GM23338 (cell line): ENCODE measurements around the gene BRME1. TPM values are rescaled to one million over a fixed set of nuclear protein-coding genes. Genes with fewer than 3 reads are reported as not detected.

Experiments
- ATAC-seq: fragments of 200-7000 bp; cut with Tn5 transposase; 3 replicates; pipeline ENCODE4 v1.9.1; 2020
- DNase-seq: peaks from one replicate; pipeline ENCODE4 v3.0.0-alpha.2; 2015; ENCODE audit warnings: low spot score
- H2AFZ ChIP-seq: fragments of 200-600 bp; sonication (generic); 2 replicates; pipeline ENCODE4 v1.8.0; 2016; ENCODE audit warnings: antibody characterized with exemption, mild to moderate bottlenecking, moderate library complexity
- H3F3A ChIP-seq: fragments of 200-600 bp; sonication (generic); replicated peaks from 2 replicates; pipeline ENCODE4 v1.8.0; 2017; ENCODE audit warnings: antibody characterized with exemption, mixed run types, low read depth
- H3K27ac ChIP-seq: fragments of 200-600 bp; sonication (generic); 2 replicates; pipeline ENCODE4 v1.6.1; 2016; ENCODE audit warnings: low read depth
- H3K27me3 ChIP-seq: fragments of 200-600 bp; sonication (generic); 2 replicates; pipeline ENCODE4 v1.8.0; 2016; ENCODE audit warnings: mild to moderate bottlenecking, mixed run types, moderate library complexity; ENCODE audit not compliant: insufficient read depth
- H3K36me3 ChIP-seq: fragments of 200-600 bp; sonication (generic); 2 replicates; pipeline ENCODE4 v1.8.0; 2016; ENCODE audit warnings: mild to moderate bottlenecking; ENCODE audit not compliant: insufficient read depth
- H3K4me1 ChIP-seq: fragments of 200-600 bp; sonication (generic); 2 replicates; pipeline ENCODE4 v1.8.0; 2016; ENCODE audit warnings: mild to moderate bottlenecking, moderate library complexity; ENCODE audit not compliant: insufficient read depth
- H3K4me2 ChIP-seq: fragments of 200-600 bp; sonication (generic); 2 replicates; pipeline ENCODE4 v1.7.1; 2017; ENCODE audit warnings: mixed run types
- H3K4me3 ChIP-seq: fragments of 200-600 bp; sonication (generic); 2 replicates; pipeline ENCODE4 v1.6.1; 2016; ENCODE audit warnings: mixed run types
- H3K79me2 ChIP-seq: fragments of 200-600 bp; sonication (generic); replicated peaks from 2 replicates; pipeline ENCODE4 v1.8.0; 2017; ENCODE audit warnings: mild to moderate bottlenecking; ENCODE audit not compliant: insufficient read depth
- H3K9me2 ChIP-seq: fragments of 200-600 bp; sonication (generic); 2 replicates; pipeline ENCODE4 v1.8.0; 2017; ENCODE audit not compliant: insufficient read depth
- H4K20me1 ChIP-seq: fragments of 200-600 bp; sonication (generic); replicated peaks from 2 replicates; pipeline ENCODE4 v1.8.0; 2017; ENCODE audit warnings: mild to moderate bottlenecking; ENCODE audit not compliant: insufficient read depth
- H3K27ac Mint-ChIP-seq: 2 replicates; pipeline ENCODE4 v1.8.0; 2020; ENCODE audit warnings: inconsistent platforms, mild to moderate bottlenecking, moderate library complexity, mixed read lengths
- H3K27me3 Mint-ChIP-seq: 3 replicates; pipeline ENCODE4 v1.8.0; 2022; ENCODE audit warnings: low read depth, mild to moderate bottlenecking, moderate library complexity, mixed read lengths, inconsistent platforms; ENCODE audit not compliant: insufficient read depth, poor library complexity
- H3K36me3 Mint-ChIP-seq: 3 replicates; pipeline ENCODE4 v1.8.0; 2021; ENCODE audit warnings: low read depth, mild to moderate bottlenecking, inconsistent platforms, moderate library complexity, mixed read lengths
- H3K4me1 Mint-ChIP-seq: 3 replicates; pipeline ENCODE4 v1.8.0; 2020; ENCODE audit warnings: mild to moderate bottlenecking, inconsistent platforms, mixed read lengths
- H3K4me3 Mint-ChIP-seq: 3 replicates; pipeline ENCODE4 v1.8.0; 2021; ENCODE audit warnings: moderate library complexity, mild to moderate bottlenecking, inconsistent platforms, mixed read lengths
- H3K9me3 Mint-ChIP-seq: 3 replicates; pipeline ENCODE4 v1.8.0; 2020; ENCODE audit warnings: moderate library complexity, mild to moderate bottlenecking, inconsistent platforms, mixed read lengths
- CREB1 ChIP-seq: fragments of 250-450 bp; sonication (Bioruptor Pico); IDR thresholded peaks from 2 replicates; pipeline ENCODE4 v1.5.0; 2020; ENCODE audit warnings: low read depth, mild to moderate bottlenecking, moderate library complexity
- EZH2phosphoT487 ChIP-seq: fragments of 200-600 bp; sonication (generic); IDR thresholded peaks from one replicate; pipeline ENCODE4 v1.8.1; 2018; ENCODE audit warnings: antibody characterized with exemption; ENCODE audit not compliant: unreplicated experiment
- JUNB ChIP-seq: IDR thresholded peaks from one replicate; pipeline ENCODE4 v1.6.1; 2016; ENCODE audit warnings: antibody characterized with exemption; ENCODE audit not compliant: unreplicated experiment
- NANOG ChIP-seq: IDR thresholded peaks from 2 replicates; pipeline ENCODE4 v1.6.1; 2016; ENCODE audit warnings: antibody characterized with exemption, borderline replicate concordance
- POLR2AphosphoS5 ChIP-seq: IDR thresholded peaks from 2 replicates; pipeline ENCODE4 v1.6.1; 2016; ENCODE audit warnings: antibody characterized with exemption, low read depth
- STAT1 ChIP-seq: IDR thresholded peaks from one replicate; pipeline ENCODE4 v1.6.1; 2016; ENCODE audit warnings: antibody characterized with exemption; ENCODE audit not compliant: unreplicated experiment
- ZNF114 ChIP-seq: fragments of 250-450 bp; sonication (Bioruptor Pico); IDR thresholded peaks from 2 replicates; pipeline ENCODE4 v1.5.0; 2020; ENCODE audit warnings: mild to moderate bottlenecking, moderate library complexity
- ZNF331 ChIP-seq: fragments of 250-450 bp; sonication (Bioruptor Pico); IDR thresholded peaks from 2 replicates; pipeline ENCODE4 v1.5.0; 2020; ENCODE audit warnings: low read depth, mild to moderate bottlenecking, moderate library complexity
- polyA plus RNA-seq: library from polyadenylated mRNA; unstranded; fragments of >200 nt; fragmentation: Nextera tagmentation; extraction: Ambion mirVana; gene quantifications from 2 replicates; pipeline ENCODE4 v1.2.1, GENCODE V29; 2016
- total RNA-seq: library from RNA; depleted of rRNA; stranded (reverse); fragments of >200 nt; shearing (Covaris generic); gene quantifications from 2 replicates; pipeline ENCODE4 v1.2.3, GENCODE V29; 2014
- TF ChIP-seq, protein P1 (sequence below): IDR thresholded peaks from 2 replicates; pipeline ENCODE4 v1.6.1; 2016; ENCODE audit warnings: antibody characterized with exemption
- TF ChIP-seq, protein P2 (sequence below): IDR thresholded peaks from one replicate; pipeline ENCODE4 v1.6.1; 2018; ENCODE audit warnings: antibody characterized with exemption; ENCODE audit not compliant: unreplicated experiment
- TF ChIP-seq, protein P3 (sequence below), 2 experiments: fragments of 200-600 bp in 1 of 2; sonication (generic) in 1 of 2; conservative IDR thresholded peaks; 2 replicates each; pipeline versions ENCODE4 v1.5.1 to v1.6.1; 2016 to 2017; ENCODE audit warnings: antibody characterized with exemption in 2 of 2, low read depth in 2 of 2, mild to moderate bottlenecking in 2 of 2, moderate library complexity in 1 of 2
- TF ChIP-seq, protein P4 (sequence below): fragments of 250-450 bp; sonication (Bioruptor Pico); IDR thresholded peaks from 2 replicates; pipeline ENCODE4 v1.5.0; 2020; ENCODE audit warnings: mild to moderate bottlenecking, moderate library complexity

Gene BRME1
- total and polyA plus RNA-seq, 2 experiments from 2014 or later, result 3.9 to 4.0 TPM

DNA sequence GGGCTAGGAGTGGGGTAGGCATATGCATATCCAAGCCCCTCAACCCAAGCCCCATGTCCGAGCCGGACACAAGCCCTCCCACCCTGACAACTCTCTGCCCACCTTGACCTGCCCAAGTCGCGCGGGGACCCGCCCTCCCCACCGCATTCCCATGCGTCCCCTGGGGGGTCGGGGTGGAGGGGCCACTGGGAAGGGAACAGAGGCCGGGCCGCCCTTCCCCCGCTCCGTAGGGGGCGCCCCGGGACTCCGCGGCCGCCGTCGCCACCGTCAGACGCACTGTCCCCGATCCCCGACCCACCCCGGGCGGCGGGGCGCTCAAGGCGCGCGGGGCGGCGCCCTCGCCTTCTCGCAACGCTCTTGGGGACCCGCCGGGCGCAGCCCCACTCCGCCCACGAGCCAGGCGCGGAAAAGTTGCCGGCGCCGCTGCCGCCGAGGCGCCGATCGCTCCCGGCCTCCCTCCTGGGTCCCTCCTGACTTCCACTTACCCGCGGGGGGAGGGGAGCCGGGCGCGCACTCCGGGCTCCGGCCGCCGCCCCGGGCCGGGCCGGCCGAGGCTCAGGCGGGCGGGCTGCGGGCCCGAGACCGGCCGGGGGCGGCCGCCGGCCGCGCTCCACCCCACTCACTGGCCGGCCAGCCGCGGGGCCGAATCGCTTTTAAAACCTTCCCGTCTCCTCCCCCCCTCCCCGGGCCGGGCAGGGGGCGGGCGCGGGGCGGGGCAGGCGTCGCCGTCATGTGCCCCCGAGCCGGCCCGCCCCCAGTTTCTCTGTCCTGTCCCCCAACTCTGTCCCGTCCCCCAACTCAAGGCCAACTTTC is 63.4 kb downstream of the BRME1 start:
- 0 out of 3 replicates have a peak, but pooled peaks cover 3% of the 10 kb centered on the region for H3K9me3 Mint-ChIP-seq
- H3K4me1 ChIP-seq, result peaks cover 37% of the 10 kb centered on the region
- peak overlapping the region; percentile 99 for H3K4me2 ChIP-seq
- H3K27me3 ChIP-seq, result no peaks in the 10 kb centered on the region
- H3K27ac ChIP-seq, result no peak overlapping the region
- 0 out of 2 replicates have a peak overlapping the region, but pooled peaks have one; percentile 63 for H2AFZ ChIP-seq
- no peaks in the 10 kb centered on the region for H3K9me2 ChIP-seq
- H3K79me2 ChIP-seq, result peaks cover 14% of the 10 kb centered on the region; the same call in 1 of the 2 replicates
- peak; percentile 3; the same call in 2 of the 3 replicates for ATAC-seq
- peak overlapping the region; percentile 84 for H3K4me3 Mint-ChIP-seq
- TF ChIP-seq CREB1 (CRISPR knock-in tag) (peak; percentile 46; the same call in 1 of the 2 replicates), JUNB (no peak), ZNF331 (CRISPR knock-in tag) (no peak), POLR2AphosphoS5 (peak; percentile 36; the same call in 1 of the 2 replicates), EZH2phosphoT487 (no peak), ZNF114 (no peak), NANOG (no peak), STAT1 (no peak)
- TF ChIP-seq, protein P1, sequence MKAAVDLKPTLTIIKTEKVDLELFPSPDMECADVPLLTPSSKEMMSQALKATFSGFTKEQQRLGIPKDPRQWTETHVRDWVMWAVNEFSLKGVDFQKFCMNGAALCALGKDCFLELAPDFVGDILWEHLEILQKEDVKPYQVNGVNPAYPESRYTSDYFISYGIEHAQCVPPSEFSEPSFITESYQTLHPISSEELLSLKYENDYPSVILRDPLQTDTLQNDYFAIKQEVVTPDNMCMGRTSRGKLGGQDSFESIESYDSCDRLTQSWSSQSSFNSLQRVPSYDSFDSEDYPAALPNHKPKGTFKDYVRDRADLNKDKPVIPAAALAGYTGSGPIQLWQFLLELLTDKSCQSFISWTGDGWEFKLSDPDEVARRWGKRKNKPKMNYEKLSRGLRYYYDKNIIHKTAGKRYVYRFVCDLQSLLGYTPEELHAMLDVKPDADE, result no peak
- TF ChIP-seq, protein P2, sequence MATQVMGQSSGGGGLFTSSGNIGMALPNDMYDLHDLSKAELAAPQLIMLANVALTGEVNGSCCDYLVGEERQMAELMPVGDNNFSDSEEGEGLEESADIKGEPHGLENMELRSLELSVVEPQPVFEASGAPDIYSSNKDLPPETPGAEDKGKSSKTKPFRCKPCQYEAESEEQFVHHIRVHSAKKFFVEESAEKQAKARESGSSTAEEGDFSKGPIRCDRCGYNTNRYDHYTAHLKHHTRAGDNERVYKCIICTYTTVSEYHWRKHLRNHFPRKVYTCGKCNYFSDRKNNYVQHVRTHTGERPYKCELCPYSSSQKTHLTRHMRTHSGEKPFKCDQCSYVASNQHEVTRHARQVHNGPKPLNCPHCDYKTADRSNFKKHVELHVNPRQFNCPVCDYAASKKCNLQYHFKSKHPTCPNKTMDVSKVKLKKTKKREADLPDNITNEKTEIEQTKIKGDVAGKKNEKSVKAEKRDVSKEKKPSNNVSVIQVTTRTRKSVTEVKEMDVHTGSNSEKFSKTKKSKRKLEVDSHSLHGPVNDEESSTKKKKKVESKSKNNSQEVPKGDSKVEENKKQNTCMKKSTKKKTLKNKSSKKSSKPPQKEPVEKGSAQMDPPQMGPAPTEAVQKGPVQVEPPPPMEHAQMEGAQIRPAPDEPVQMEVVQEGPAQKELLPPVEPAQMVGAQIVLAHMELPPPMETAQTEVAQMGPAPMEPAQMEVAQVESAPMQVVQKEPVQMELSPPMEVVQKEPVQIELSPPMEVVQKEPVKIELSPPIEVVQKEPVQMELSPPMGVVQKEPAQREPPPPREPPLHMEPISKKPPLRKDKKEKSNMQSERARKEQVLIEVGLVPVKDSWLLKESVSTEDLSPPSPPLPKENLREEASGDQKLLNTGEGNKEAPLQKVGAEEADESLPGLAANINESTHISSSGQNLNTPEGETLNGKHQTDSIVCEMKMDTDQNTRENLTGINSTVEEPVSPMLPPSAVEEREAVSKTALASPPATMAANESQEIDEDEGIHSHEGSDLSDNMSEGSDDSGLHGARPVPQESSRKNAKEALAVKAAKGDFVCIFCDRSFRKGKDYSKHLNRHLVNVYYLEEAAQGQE, result no peak
- TF ChIP-seq, protein P3, sequence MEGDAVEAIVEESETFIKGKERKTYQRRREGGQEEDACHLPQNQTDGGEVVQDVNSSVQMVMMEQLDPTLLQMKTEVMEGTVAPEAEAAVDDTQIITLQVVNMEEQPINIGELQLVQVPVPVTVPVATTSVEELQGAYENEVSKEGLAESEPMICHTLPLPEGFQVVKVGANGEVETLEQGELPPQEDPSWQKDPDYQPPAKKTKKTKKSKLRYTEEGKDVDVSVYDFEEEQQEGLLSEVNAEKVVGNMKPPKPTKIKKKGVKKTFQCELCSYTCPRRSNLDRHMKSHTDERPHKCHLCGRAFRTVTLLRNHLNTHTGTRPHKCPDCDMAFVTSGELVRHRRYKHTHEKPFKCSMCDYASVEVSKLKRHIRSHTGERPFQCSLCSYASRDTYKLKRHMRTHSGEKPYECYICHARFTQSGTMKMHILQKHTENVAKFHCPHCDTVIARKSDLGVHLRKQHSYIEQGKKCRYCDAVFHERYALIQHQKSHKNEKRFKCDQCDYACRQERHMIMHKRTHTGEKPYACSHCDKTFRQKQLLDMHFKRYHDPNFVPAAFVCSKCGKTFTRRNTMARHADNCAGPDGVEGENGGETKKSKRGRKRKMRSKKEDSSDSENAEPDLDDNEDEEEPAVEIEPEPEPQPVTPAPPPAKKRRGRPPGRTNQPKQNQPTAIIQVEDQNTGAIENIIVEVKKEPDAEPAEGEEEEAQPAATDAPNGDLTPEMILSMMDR (conservative IDR thresholded peaks at IDR 0.05; ENCODE audit: low read depth in 2 of 2), result peak in 1 of 2 experiments; percentile 38; a peak in 2 of 4 replicates
- TF ChIP-seq, protein P4, sequence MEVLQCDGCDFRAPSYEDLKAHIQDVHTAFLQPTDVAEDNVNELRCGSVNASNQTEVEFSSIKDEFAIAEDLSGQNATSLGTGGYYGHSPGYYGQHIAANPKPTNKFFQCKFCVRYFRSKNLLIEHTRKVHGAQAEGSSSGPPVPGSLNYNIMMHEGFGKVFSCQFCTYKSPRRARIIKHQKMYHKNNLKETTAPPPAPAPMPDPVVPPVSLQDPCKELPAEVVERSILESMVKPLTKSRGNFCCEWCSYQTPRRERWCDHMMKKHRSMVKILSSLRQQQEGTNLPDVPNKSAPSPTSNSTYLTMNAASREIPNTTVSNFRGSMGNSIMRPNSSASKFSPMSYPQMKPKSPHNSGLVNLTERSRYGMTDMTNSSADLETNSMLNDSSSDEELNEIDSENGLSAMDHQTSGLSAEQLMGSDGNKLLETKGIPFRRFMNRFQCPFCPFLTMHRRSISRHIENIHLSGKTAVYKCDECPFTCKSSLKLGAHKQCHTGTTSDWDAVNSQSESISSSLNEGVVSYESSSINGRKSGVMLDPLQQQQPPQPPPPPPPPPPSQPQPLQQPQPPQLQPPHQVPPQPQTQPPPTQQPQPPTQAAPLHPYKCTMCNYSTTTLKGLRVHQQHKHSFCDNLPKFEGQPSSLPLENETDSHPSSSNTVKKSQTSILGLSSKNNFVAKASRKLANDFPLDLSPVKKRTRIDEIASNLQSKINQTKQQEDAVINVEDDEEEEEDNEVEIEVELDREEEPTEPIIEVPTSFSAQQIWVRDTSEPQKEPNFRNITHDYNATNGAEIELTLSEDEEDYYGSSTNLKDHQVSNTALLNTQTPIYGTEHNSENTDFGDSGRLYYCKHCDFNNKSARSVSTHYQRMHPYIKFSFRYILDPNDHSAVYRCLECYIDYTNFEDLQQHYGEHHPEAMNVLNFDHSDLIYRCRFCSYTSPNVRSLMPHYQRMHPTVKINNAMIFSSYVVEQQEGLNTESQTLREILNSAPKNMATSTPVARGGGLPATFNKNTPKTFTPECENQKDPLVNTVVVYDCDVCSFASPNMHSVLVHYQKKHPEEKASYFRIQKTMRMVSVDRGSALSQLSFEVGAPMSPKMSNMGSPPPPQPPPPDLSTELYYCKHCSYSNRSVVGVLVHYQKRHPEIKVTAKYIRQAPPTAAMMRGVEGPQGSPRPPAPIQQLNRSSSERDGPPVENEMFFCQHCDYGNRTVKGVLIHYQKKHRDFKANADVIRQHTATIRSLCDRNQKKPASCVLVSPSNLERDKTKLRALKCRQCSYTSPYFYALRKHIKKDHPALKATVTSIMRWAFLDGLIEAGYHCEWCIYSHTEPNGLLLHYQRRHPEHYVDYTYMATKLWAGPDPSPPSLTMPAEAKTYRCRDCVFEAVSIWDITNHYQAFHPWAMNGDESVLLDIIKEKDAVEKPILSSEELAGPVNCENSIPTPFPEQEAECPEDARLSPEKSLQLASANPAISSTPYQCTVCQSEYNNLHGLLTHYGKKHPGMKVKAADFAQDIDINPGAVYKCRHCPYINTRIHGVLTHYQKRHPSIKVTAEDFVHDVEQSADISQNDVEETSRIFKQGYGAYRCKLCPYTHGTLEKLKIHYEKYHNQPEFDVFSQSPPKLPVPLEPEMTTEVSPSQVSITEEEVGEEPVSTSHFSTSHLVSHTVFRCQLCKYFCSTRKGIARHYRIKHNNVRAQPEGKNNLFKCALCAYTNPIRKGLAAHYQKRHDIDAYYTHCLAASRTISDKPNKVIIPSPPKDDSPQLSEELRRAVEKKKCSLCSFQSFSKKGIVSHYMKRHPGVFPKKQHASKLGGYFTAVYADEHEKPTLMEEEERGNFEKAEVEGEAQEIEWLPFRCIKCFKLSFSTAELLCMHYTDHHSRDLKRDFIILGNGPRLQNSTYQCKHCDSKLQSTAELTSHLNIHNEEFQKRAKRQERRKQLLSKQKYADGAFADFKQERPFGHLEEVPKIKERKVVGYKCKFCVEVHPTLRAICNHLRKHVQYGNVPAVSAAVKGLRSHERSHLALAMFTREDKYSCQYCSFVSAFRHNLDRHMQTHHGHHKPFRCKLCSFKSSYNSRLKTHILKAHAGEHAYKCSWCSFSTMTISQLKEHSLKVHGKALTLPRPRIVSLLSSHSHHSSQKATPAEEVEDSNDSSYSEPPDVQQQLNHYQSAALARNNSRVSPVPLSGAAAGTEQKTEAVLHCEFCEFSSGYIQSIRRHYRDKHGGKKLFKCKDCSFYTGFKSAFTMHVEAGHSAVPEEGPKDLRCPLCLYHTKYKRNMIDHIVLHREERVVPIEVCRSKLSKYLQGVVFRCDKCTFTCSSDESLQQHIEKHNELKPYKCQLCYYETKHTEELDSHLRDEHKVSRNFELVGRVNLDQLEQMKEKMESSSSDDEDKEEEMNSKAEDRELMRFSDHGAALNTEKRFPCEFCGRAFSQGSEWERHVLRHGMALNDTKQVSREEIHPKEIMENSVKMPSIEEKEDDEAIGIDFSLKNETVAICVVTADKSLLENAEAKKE (CRISPR knock-in tag), result no peak
- DNase-seq, result no peak
- no peaks in the 10 kb centered on the region; the same call in 2 of the 3 replicates for H3K36me3 Mint-ChIP-seq
- H3K27ac Mint-ChIP-seq, result no peak overlapping the region
- peaks cover 21% of the 10 kb centered on the region for H3F3A ChIP-seq
- peaks cover 41% of the 10 kb centered on the region for H3K4me1 Mint-ChIP-seq
- peaks cover 32% of the 10 kb centered on the region for H3K27me3 Mint-ChIP-seq
- H4K20me1 ChIP-seq, result no peaks in the 10 kb centered on the region; the same call in 1 of the 2 replicates
- H3K36me3 ChIP-seq, result no peaks in the 10 kb centered on the region
- H3K4me3 ChIP-seq, result peak overlapping the region; percentile 74
